ENCODE measurements around the gene LRAT.
"Not testable (repeated sequence)": the region's sequence is repeated elsewhere in the genome, so short reads cannot be mapped to it uniquely, and the experiment has no call there.

DNA sequence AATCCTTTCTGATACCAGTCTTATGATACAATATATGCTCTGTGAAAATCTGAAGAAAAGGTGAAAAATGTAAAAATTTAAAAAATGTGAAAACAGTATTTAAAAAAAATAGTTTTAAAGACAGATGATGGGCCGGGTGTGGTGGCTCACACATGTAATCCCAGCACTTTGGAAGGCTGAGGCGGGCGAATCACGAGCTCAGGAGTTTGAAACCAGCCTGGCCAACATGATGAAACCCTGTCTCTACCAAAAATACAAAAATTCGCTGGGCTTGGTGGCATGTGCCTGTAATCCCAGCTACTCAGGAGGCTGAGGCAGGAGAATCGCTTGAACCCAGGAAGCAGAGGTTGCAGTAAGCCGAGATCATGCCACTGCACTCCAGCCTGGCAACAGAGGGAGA is 20.2 kb upstream of the LRAT start:
- not testable (repeated sequence) for TF ChIP-seq POLR2A (IDR thresholded peaks at IDR 0.05; ENCODE audit: extremely low read depth, insufficient read length)
- TF ChIP-seq, protein P1, sequence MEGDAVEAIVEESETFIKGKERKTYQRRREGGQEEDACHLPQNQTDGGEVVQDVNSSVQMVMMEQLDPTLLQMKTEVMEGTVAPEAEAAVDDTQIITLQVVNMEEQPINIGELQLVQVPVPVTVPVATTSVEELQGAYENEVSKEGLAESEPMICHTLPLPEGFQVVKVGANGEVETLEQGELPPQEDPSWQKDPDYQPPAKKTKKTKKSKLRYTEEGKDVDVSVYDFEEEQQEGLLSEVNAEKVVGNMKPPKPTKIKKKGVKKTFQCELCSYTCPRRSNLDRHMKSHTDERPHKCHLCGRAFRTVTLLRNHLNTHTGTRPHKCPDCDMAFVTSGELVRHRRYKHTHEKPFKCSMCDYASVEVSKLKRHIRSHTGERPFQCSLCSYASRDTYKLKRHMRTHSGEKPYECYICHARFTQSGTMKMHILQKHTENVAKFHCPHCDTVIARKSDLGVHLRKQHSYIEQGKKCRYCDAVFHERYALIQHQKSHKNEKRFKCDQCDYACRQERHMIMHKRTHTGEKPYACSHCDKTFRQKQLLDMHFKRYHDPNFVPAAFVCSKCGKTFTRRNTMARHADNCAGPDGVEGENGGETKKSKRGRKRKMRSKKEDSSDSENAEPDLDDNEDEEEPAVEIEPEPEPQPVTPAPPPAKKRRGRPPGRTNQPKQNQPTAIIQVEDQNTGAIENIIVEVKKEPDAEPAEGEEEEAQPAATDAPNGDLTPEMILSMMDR (IDR thresholded peaks at IDR 0.05; ENCODE audit: low read depth, low read length): not testable (repeated sequence)
- TF ChIP-seq, protein P2, sequence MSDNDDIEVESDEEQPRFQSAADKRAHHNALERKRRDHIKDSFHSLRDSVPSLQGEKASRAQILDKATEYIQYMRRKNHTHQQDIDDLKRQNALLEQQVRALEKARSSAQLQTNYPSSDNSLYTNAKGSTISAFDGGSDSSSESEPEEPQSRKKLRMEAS (IDR thresholded peaks at IDR 0.05; ENCODE audit: low read depth, low read length): not testable (repeated sequence)

Data from NB4 (cell line).